GM12878 (cell line): ENCODE measurements around the gene VASH1. TPM values are rescaled to one million over a fixed set of nuclear protein-coding genes. Genes with fewer than 3 reads are reported as not detected.
A peak's percentile ranks its signal among the peaks of the same experiment; 100 is the strongest.

Source experiments
- ATAC-seq: fragments of 200-7000 bp; cut with Tn5 transposase; 3 replicates; pipeline ENCODE4 v1.9.1; 2020; ENCODE audit warnings: mild to moderate bottlenecking, moderate library complexity
- BruUV-seq: library from RNA; stranded (reverse); fragments of 400-500 nt; replicated peaks from 2 replicates; lab custom pipeline; 2021; lab: Mats Ljungman, UMichigan
- CTCF ChIA-PET: fragments of 300-600 bp; sonication (Branson Sonifier 250); formaldehyde crosslinking; extraction: SDS; loops from one replicate; lab custom pipeline; 2021; ENCODE audit warnings: inconsistent platforms; lab: Yijun Ruan, JAX
- POLR2A ChIA-PET: fragments of 350-600 bp; formaldehyde crosslinking; extraction: SDS; loops from one replicate; lab custom pipeline; 2021; ENCODE audit warnings: inconsistent platforms; lab: Charles Lee
- RAD21 ChIA-PET: fragments of 300-600 bp; sonication (Branson Sonifier 250); formaldehyde crosslinking; loops from one replicate; lab custom pipeline; 2023; ENCODE audit warnings: antibody characterized with exemption; ENCODE audit not compliant: unreplicated experiment; lab: Charles Lee
- SMC1A ChIA-PET: fragments of 300-600 bp; sonication (Branson Sonifier 250); formaldehyde crosslinking; loops from one replicate; lab custom pipeline; 2023; ENCODE audit not compliant: unreplicated experiment, uncharacterized antibody; lab: Charles Lee
- DNase-seq: peaks from one replicate; pipeline ENCODE4 v3.0.0-alpha.2; 2011; ENCODE audit warnings: low read depth, low spot score
- FAIRE-seq: peaks from 3 replicates; lab custom pipeline; 2011; peaks lifted over from hg19 to GRCh38; lab: Jason Lieb, UNC
- H2AFZ ChIP-seq: 2 replicates; pipeline ENCODE4 v1.6.0; 2011; ENCODE audit warnings: low read depth, low read length, control low read depth; ENCODE audit not compliant: control insufficient read depth
- H3K27ac ChIP-seq: 2 replicates; pipeline ENCODE4 v1.5.1; 2011; ENCODE audit warnings: control low read depth; ENCODE audit not compliant: control insufficient read depth, insufficient read depth
- H3K27me3 ChIP-seq, 2 experiments: replicated peaks in 1 of 2; 2 replicates each; pipeline versions ENCODE4 v1.6.0 to v1.6.1; 2011; ENCODE audit warnings: low read length in 1 of 2; ENCODE audit not compliant: control insufficient read depth in 2 of 2, insufficient read depth in 2 of 2
- H3K36me3 ChIP-seq, 2 experiments: 2 replicates each; pipeline ENCODE4 v1.5.1; 2011; ENCODE audit warnings: low read length in 1 of 2; ENCODE audit not compliant: control insufficient read depth in 2 of 2, insufficient read depth in 2 of 2
- H3K4me1 ChIP-seq: 2 replicates; pipeline ENCODE4 v1.6.1; 2011; ENCODE audit warnings: mild to moderate bottlenecking, low read length, moderate library complexity, mixed read lengths; ENCODE audit not compliant: control insufficient read depth, insufficient read depth
- H3K4me2 ChIP-seq: 2 replicates; pipeline ENCODE4 v1.6.0; 2011; ENCODE audit warnings: control low read depth; ENCODE audit not compliant: control insufficient read depth, insufficient read depth
- H3K4me3 ChIP-seq: fragments of 200-600 bp; sonication (generic); 2 replicates; pipeline ENCODE4 v1.5.1; 2016
- H3K79me2 ChIP-seq: 2 replicates; pipeline ENCODE4 v1.6.0; 2011; ENCODE audit warnings: low read length; ENCODE audit not compliant: control insufficient read depth, insufficient read depth
- H3K9ac ChIP-seq: 2 replicates; pipeline ENCODE4 v1.8.0; 2011; ENCODE audit warnings: low read length, control low read depth, mixed read lengths; ENCODE audit not compliant: control insufficient read depth, insufficient read depth
- H3K9me3 ChIP-seq: replicated peaks from 3 replicates; pipeline ENCODE4 v1.5.1; 2011; ENCODE audit warnings: mild to moderate bottlenecking, low read length; ENCODE audit not compliant: control insufficient read depth, insufficient read depth
- H4K20me1 ChIP-seq: 2 replicates; pipeline ENCODE4 v1.6.0; 2011; ENCODE audit not compliant: control insufficient read depth, insufficient read depth
- ETV6 ChIP-seq, 2 experiments: fragments of 450-650 bp in 1 of 2; IDR thresholded peaks in 1 of 2; conservative IDR thresholded peaks in 1 of 2; 2 replicates each; pipeline ENCODE4 v1.6.1; 2014; ENCODE audit warnings: antibody characterized with exemption in 1 of 2, borderline replicate concordance in 1 of 2, low read depth in 1 of 2, mild to moderate bottlenecking in 1 of 2, moderate library complexity in 1 of 2
- LARP7 ChIP-seq: fragments of 450-650 bp; IDR thresholded peaks from 2 replicates; pipeline ENCODE4 v1.6.1; 2017; ENCODE audit warnings: mild to moderate bottlenecking
- PAX5 ChIP-seq: IDR thresholded peaks from 2 replicates; pipeline ENCODE4 v1.6.1; 2011; ENCODE audit warnings: low read depth, low read length, borderline replicate concordance
- RBBP5 ChIP-seq: fragments of 200-600 bp; sonication (generic); conservative IDR thresholded peaks from 2 replicates; pipeline ENCODE4 v1.6.1; 2016
- TARDBP ChIP-seq: IDR thresholded peaks from 2 replicates; pipeline ENCODE4 v1.6.1; 2016; ENCODE audit warnings: borderline replicate concordance
- TBL1XR1 ChIP-seq: IDR thresholded peaks from 2 replicates; pipeline ENCODE4 v1.6.1; 2012; ENCODE audit warnings: low read depth, low read length, improper control_type of control experiment
- ZBTB40 ChIP-seq: fragments of 450-650 bp; IDR thresholded peaks from 2 replicates; pipeline ENCODE4 v1.6.1; 2016; ENCODE audit warnings: mild to moderate bottlenecking, moderate library complexity, borderline replicate concordance
- WGBS: methylation state at CpG from one replicate; pipeline ENCODE4 v1.1.6; 2016; ENCODE audit warnings: low lambda C conversion rate; ENCODE audit not compliant: insufficient replicate concordance, insufficient coverage; ENCODE audit errors: missing lambda C conversion rate; 5-methylcytosine and 5-hydroxymethylcytosine counted together
- in situ Hi-C: fragments of 300-500 bp; cut with MboI; formaldehyde crosslinking; loops from 9 replicates; pipeline ENCODE4 v1.14.3; 2018; ENCODE audit warnings: mixed read lengths
- intact Hi-C: fragments of 100-400 bp; cut with micrococcal nuclease; formaldehyde crosslinking; loops from one replicate; pipeline ENCODE4 v1.14.2; 2022; ENCODE audit not compliant: unreplicated experiment
- polyA plus RNA-seq, 11 experiments: library from polyadenylated mRNA; depleted of rRNA in 4 of 11; unstranded in 6 of 11; stranded (reverse) in 5 of 11; fragments of >200 nt; fragmentation: Nextera tagmentation in 4 of 11; fragmentation: Illumina TruSeq in 1 of 11; extraction: Ambion mirVana in 4 of 11; extraction: Trizol in 1 of 11; gene quantifications; 1 replicate in 1 of 11; 2 replicates in 10 of 11; pipeline versions ENCODE4 v1.2.1 to v1.2.3, GENCODE V29; 2011 to 2016; ENCODE audit warnings: inconsistent platforms in 2 of 11, missing spikeins in 2 of 11, low read depth in 1 of 11
- total RNA-seq, 4 experiments: library from RNA; depleted of rRNA in 3 of 4; stranded (reverse); fragments of >200 nt in 3 of 4; fragmentation: Illumina TruSeq in 1 of 4; extraction: Trizol in 1 of 4; gene quantifications; 2 replicates each; pipeline versions ENCODE4 v1.2.1 to v1.2.3, GENCODE V29; 2013 to 2021

VASH1 gene
- total and polyA plus RNA-seq, 10 of the 15 experiments (the other 5 are each of a cell fraction or from before 2014, with no cell fraction given), result 0.06 to 2.3 (median 0.53) TPM

GRCh38 chr14:76773188-76773885 is 12.1 kb downstream of the VASH1 start:
- Histone ChIP-seq H3K79me2 (no peaks in the 10 kb centered on the region), H3K4me1 (peaks cover 6% of the 10 kb centered on the region), H3K9me3 (no peaks in the 10 kb centered on the region), H3K27me3 (no peaks in the 10 kb centered on the region), H3K4me2 (no peak overlapping the region), H3K4me3 (no peak overlapping the region), H3K27ac (no peak overlapping the region), H4K20me1 (no peaks in the 10 kb centered on the region; the same call in 1 of the 2 replicates), H2AFZ (no peak overlapping the region), H3K9ac (no peak overlapping the region), H3K36me3 (no peaks in the 10 kb centered on the region)
- DNase-seq (no peak), FAIRE-seq (no peak), ATAC-seq (peak; percentile 49)
- in situ Hi-C loops (no loop called here), intact Hi-C loops (no loop called here)
- ChIA-PET POLR2A (interaction anchor here (1.3 kb wide), 1 partner anchor 10 kb away, joined by 3 read pairs; no protein-coding TSS in a partner anchor), CTCF (interaction anchor here (0.6 to 2.3 kb wide), 5 partner anchors 12 to 63 kb away, joined by 3 to 11 read pairs (median 4); partner anchors contain the start of gene ANGEL1), RAD21 (no interaction called here), SMC1A (interaction anchor here (0.8 kb wide), 1 partner anchor 63 kb away, joined by 3 read pairs; no protein-coding TSS in a partner anchor)
- no TSS peak for BruUV-seq
- WGBS, result 5% methylated on average over 8 of the region's 8 CpGs
- no peak for TF ChIP-seq ETV6 (conservative IDR thresholded peaks at IDR 0.05 in 1 of 2, IDR thresholded peaks at IDR 0.05 in 1 of 2; ENCODE audit: borderline replicate concordance in 1 of 2, low read depth in 1 of 2)
- no peak for TF ChIP-seq TBL1XR1
- TF ChIP-seq ZBTB40, result no peak
- TF ChIP-seq PAX5, result no peak
- no peak for TF ChIP-seq RBBP5
- no peak for TF ChIP-seq LARP7
- no peak for TF ChIP-seq TARDBP
